Fibroblast of skin of scalp (primary cell): ENCODE results near the gene ABCC9.

Source experiments
- DNase-seq: peaks from one replicate; pipeline ENCODE4 v3.0.0-alpha.2; 2013

The ABCC9 gene

GRCh38 chr12:21773263-21773741 is 167.9 kb downstream of the ABCC9 start:
- DNase-seq = peak; percentile 27

GRCh38 chr12:21771311-21771710 is 169.9 kb downstream of the ABCC9 start:
- peak; percentile 67 for DNase-seq

GRCh38 chr12:21769307-21769706 is 171.9 kb downstream of the ABCC9 start:
- DNase-seq = no peak

GRCh38 chr12:21766403-21766802 is 174.8 kb downstream of the ABCC9 start:
- DNase-seq = no peak

- no peak for DNase-seq
Measured at GRCh38 chr12:21764950-21765349, 176.3 kb downstream of the ABCC9 start.

- no peak for DNase-seq
Measured at GRCh38 chr12:21764065-21764464, 177.2 kb downstream of the ABCC9 start.

GRCh38 chr12:21763531-21763930 is 177.7 kb downstream of the ABCC9 start:
- DNase-seq = no peak

- no peak for DNase-seq
Measured at GRCh38 chr12:21759737-21760136, 181.5 kb downstream of the ABCC9 start.

- DNase-seq = no peak
Measured at GRCh38 chr12:21757735-21758134, 183.5 kb downstream of the ABCC9 start.

GRCh38 chr12:21756699-21757098 is 184.5 kb downstream of the ABCC9 start:
- no peak for DNase-seq

GRCh38 chr12:21751517-21751916 is 189.7 kb downstream of the ABCC9 start:
- peak; percentile 63 for DNase-seq
